ENCODE data around the gene TNP2.
"Not testable (repeated sequence)": the region's sequence is repeated elsewhere in the genome, so short reads cannot be mapped to it uniquely, and the experiment has no call there.

The TNP2 gene

DNA sequence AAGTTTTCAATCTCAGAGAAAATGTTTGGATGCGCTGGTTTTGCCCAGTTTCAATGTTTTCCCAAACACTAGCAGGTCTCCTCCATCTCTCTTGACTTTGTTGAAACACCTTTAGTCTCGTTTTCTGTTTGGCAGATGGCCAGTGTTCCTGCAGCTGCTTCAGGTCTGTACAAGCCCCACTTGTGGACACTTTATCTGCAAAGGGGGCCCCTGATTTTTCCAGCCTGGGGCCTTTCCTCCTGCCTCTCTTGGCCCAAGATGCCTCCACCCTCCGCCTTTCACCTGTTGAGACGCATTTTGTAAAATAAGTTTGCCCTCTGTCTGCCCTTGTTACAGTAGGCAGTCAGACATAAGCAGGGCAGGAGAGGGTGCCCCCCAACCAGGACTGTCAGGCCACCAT, 33.9 kb upstream of the TNP2 start:
- H3K27ac ChIP-seq = no peak overlapping the region
- TF ChIP-seq, protein P1, sequence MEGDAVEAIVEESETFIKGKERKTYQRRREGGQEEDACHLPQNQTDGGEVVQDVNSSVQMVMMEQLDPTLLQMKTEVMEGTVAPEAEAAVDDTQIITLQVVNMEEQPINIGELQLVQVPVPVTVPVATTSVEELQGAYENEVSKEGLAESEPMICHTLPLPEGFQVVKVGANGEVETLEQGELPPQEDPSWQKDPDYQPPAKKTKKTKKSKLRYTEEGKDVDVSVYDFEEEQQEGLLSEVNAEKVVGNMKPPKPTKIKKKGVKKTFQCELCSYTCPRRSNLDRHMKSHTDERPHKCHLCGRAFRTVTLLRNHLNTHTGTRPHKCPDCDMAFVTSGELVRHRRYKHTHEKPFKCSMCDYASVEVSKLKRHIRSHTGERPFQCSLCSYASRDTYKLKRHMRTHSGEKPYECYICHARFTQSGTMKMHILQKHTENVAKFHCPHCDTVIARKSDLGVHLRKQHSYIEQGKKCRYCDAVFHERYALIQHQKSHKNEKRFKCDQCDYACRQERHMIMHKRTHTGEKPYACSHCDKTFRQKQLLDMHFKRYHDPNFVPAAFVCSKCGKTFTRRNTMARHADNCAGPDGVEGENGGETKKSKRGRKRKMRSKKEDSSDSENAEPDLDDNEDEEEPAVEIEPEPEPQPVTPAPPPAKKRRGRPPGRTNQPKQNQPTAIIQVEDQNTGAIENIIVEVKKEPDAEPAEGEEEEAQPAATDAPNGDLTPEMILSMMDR (IDR thresholded peaks at IDR 0.05; ENCODE audit: low read depth, low read length) = no peak
- no peaks in the 10 kb centered on the region for H3K9me3 ChIP-seq (ENCODE audit: severe bottlenecking)
- no peak overlapping the region for H3K4me3 ChIP-seq (ENCODE audit: low read depth, low read length)
- H3K27me3 ChIP-seq (ENCODE audit: insufficient read depth, low read depth, severe bottlenecking) = no peaks in the 10 kb centered on the region
- DNase-seq = no peak
- no peaks in the 10 kb centered on the region for H3K36me3 ChIP-seq

DNA sequence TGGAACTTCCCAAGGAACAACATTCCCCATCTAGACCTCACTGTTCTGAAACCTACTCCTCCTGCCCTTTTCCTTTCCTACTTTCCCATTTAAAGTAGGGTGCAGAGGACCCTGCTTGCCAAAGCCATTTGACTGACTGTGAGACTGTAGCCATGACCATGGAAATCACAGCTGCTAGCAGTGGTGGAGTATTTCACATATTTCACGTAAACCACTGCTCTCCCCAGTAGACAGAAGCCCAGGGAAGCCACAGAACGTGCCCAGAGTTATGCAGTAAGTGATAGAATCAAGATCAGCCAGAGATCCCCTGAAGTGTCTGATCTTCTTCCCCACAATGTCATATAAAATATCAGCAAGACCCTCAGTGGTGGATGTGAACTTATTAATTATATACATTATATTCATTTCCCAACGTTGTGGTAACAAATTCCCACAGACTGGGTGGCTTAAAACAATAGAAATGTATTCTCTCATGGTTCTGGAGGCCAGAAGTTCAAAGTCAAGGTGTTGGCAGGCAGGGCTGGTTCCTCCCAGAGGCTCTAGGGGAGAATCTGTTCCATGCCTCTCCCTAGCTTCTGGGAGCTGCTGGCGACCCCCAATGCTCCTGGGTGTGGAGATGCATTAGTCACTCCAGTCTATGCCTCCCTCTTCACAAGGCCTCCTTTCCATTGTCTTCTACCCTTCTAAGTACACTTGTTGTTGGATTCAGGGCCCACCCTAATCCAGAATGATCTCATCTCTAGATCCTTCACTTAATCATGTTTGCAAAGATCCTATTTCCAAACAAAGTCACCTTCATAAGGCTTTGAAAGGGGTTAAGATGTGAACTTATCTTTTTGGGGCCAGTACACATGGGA, 32.7 kb upstream of the TNP2 start:
- H3K36me3 ChIP-seq = no peaks in the 10 kb centered on the region
- TF ChIP-seq, protein P1 (IDR thresholded peaks at IDR 0.05; ENCODE audit: low read depth, low read length) = no peak
- H3K9me3 ChIP-seq (ENCODE audit: severe bottlenecking) = no peaks in the 10 kb centered on the region
- H3K27ac ChIP-seq = no peak overlapping the region
- no peaks in the 10 kb centered on the region for H3K27me3 ChIP-seq (ENCODE audit: insufficient read depth, low read depth, severe bottlenecking)
- DNase-seq = no peak
- H3K4me3 ChIP-seq (ENCODE audit: low read depth, low read length) = no peak overlapping the region

DNA sequence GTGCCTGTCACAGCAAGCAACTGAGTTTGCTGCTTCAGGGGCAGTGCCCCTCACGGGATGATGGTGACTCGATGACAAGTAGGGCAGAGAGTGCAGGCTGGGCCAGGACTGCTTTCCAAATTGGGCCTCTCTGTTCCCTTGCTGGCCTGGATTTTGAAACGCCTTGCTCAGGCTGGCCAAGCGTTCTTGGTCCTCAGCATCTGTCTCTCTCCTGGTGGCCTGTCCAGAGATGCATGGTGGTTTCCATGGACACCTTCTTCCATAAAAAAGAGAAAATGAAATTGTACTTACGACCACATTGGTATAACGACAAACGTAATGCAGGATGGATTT, 31.4 kb upstream of the TNP2 start:
- H3K27me3 ChIP-seq (ENCODE audit: insufficient read depth, low read depth, severe bottlenecking) = no peaks in the 10 kb centered on the region
- H3K36me3 ChIP-seq = no peaks in the 10 kb centered on the region
- no peaks in the 10 kb centered on the region for H3K9me3 ChIP-seq (ENCODE audit: severe bottlenecking)
- no peak overlapping the region for H3K27ac ChIP-seq
- DNase-seq = no peak
- H3K4me3 ChIP-seq (ENCODE audit: low read depth, low read length) = no peak overlapping the region
- TF ChIP-seq, protein P1 (IDR thresholded peaks at IDR 0.05; ENCODE audit: low read depth, low read length) = no peak

DNA sequence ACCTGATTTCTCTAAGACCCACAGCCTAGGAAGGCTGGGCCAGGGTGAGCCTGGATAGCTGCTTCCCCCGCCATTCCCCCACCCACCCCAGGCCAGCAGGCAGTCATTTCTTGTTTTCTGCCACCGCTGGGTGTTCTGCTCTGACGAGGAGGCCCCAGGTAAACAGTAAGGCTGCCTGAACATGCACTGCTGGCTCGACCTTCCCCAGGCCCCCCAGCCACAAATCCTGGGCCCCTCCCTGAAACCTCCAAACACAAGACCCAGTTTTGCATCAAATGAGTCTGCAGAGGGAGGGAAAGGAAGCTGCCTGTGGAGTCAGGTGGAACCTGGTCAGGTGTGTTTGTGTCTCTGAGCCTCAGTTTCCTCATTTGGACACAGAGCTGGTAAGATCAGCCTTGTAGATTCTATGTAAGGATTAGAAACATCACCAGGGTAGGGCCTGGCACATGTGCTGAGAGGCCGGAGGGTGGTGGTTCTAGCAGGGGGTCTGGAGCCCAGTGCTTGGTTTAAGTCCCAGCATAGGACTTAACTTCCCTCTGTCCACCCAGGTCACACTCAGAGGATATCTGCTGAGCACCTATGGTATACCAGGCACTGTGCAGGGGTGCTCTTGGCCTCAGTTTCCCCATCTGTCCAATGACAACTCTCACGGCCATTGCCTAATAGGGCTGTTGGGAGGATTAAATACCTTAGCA, 30.9 kb upstream of the TNP2 start:
- no peak overlapping the region for H3K4me3 ChIP-seq (ENCODE audit: low read depth, low read length)
- DNase-seq = no peak
- TF ChIP-seq, protein P1 (IDR thresholded peaks at IDR 0.05; ENCODE audit: low read depth, low read length) = no peak
- H3K27ac ChIP-seq = no peak overlapping the region
- H3K36me3 ChIP-seq = no peaks in the 10 kb centered on the region
- H3K9me3 ChIP-seq (ENCODE audit: severe bottlenecking) = no peaks in the 10 kb centered on the region
- H3K27me3 ChIP-seq (ENCODE audit: insufficient read depth, low read depth, severe bottlenecking) = no peaks in the 10 kb centered on the region

DNA sequence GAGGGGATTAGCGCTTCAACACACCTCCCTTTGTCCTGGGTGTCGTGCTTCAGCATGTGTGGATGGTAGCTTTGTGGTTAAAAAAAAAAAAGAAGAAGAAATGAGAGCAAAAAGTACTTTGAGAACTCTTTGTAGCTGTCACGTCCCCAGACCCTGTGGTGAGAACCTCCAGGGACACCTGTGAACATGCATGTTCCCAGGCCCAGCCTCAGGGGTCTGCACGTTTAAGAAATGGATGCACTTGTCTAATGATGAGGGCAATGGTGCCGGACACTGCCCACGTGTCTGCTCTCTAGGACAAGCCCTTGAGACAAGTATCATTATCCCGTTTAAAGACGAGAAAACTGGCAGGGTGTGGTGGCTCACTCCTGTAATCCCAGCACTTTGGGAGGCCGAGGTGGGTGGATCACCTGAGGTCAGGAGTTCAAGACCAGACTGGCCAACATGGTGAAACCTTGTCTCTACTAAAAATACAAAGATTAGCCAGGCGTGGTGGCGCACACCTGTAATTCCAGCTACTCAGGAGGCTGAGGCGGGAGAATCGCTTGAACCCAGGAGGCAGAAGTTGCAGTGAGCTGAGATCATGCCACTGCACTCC, 29.9 kb upstream of the TNP2 start:
- not testable (repeated sequence) for H3K27ac ChIP-seq; H3K27me3 ChIP-seq (ENCODE audit: insufficient read depth, low read depth, severe bottlenecking); H3K36me3 ChIP-seq; H3K9me3 ChIP-seq (ENCODE audit: severe bottlenecking); DNase-seq; H3K4me3 ChIP-seq (ENCODE audit: low read depth, low read length)

DNA sequence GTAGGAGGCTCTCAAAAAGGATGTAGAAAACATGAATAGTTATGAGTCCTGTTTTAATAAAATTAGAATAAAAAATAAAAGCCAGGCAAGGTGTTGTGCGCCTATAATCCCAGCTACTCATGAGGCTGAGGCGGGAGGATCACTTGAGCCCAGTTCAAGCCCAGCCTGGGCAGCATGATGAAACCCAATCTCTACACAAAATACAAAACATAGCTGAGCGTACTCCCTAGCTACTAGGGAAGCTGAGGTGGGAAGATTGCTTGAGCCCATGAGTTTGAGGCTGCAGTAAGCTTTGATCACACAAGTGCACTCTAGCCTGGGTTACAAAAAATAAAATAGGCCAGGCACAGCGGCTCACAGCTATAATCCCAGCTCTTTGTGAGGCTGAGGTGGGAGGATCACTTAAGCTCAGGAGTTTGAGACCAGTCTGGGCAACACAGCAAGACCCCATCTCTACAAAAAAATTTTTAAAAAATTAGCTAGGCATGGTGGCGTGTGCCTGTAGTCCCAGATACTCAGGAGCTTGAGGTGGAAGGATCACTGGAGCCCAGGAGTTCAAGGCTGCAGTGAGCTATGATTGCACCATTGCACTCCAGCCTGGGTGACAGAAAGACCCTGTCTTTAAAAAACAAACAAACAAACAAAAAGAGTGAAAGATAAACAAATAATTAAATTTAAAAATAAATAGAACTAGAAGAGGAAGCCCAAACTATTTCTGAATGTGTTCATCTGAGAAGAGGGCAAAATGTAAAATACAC, 29.2 kb upstream of the TNP2 start:
- TF ChIP-seq, protein P1 (IDR thresholded peaks at IDR 0.05; ENCODE audit: low read depth, low read length) = no peak
- Histone ChIP-seq H3K36me3 (no peaks in the 10 kb centered on the region), H3K27me3 (ENCODE audit: insufficient read depth, low read depth, severe bottlenecking) (no peaks in the 10 kb centered on the region), H3K4me3 (ENCODE audit: low read depth, low read length) (no peak overlapping the region), H3K27ac (no peak overlapping the region), H3K9me3 (ENCODE audit: severe bottlenecking) (no peaks in the 10 kb centered on the region)
- no peak for DNase-seq

Data from WERI-Rb-1 (cell line).